OCI-LY1 (cell line): ENCODE results near the gene TMEM139.

Source experiments
- H2AFZ ChIP-seq: fragments of 200-600 bp; sonication (generic), shearing (Covaris generic); 2 replicates; pipeline ENCODE4 v1.6.0; 2014; ENCODE audit warnings: antibody characterized with exemption, mild to moderate bottlenecking, low read length
- H3F3A ChIP-seq: fragments of 200-600 bp; sonication (generic), shearing (Covaris generic); 2 replicates; pipeline ENCODE4 v1.6.0; 2014; ENCODE audit warnings: mild to moderate bottlenecking, antibody characterized with exemption, low read length, moderate library complexity; ENCODE audit not compliant: insufficient read depth
- H3K27ac ChIP-seq: fragments of 200-600 bp; sonication (generic); 2 replicates; pipeline ENCODE4 v1.5.1; 2014; ENCODE audit warnings: low read length, mixed run types, mild to moderate bottlenecking, low read depth; ENCODE audit not compliant: poor library complexity, severe bottlenecking
- H3K27me3 ChIP-seq: fragments of 200-600 bp; sonication (generic); 2 replicates; pipeline ENCODE4 v1.6.0; 2014; ENCODE audit warnings: antibody characterized with exemption, mild to moderate bottlenecking, low read length, moderate library complexity; ENCODE audit not compliant: insufficient read depth
- H3K36me3 ChIP-seq: fragments of 200-600 bp; sonication (generic); 2 replicates; pipeline ENCODE4 v1.6.1; 2014; ENCODE audit warnings: mild to moderate bottlenecking, antibody characterized with exemption, low read length, moderate library complexity, mixed read lengths; ENCODE audit not compliant: insufficient read depth
- H3K4me1 ChIP-seq: fragments of 200-600 bp; sonication (generic); 2 replicates; pipeline ENCODE4 v1.5.1; 2014; ENCODE audit warnings: mild to moderate bottlenecking, low read length, moderate library complexity; ENCODE audit not compliant: insufficient read depth, severe bottlenecking
- H3K4me2 ChIP-seq: fragments of 200-600 bp; sonication (generic), shearing (Covaris generic); 2 replicates; pipeline ENCODE4 v1.6.1; 2014; ENCODE audit warnings: low read length
- H3K4me3 ChIP-seq: fragments of 200-600 bp; sonication (generic); 2 replicates; pipeline ENCODE4 v1.5.1; 2014; ENCODE audit warnings: low read length, low read depth, mild to moderate bottlenecking, mixed read lengths; ENCODE audit not compliant: poor library complexity, severe bottlenecking
- H3K79me2 ChIP-seq: fragments of 200-600 bp; shearing (Covaris generic); 2 replicates; pipeline ENCODE4 v1.6.1; 2016; ENCODE audit warnings: mixed run types, low read length, mixed read lengths; ENCODE audit not compliant: insufficient read depth
- H3K9ac ChIP-seq: fragments of 200-600 bp; sonication (generic), shearing (Covaris generic); 2 replicates; pipeline ENCODE4 v1.6.1; 2014; ENCODE audit warnings: mild to moderate bottlenecking, low read length, mixed read lengths
- H3K9me2 ChIP-seq: fragments of 200-600 bp; sonication (generic), shearing (Covaris generic); 2 replicates; pipeline ENCODE4 v1.6.1; 2014; ENCODE audit warnings: low read depth, mild to moderate bottlenecking, low read length, mixed read lengths
- H3K9me3 ChIP-seq: fragments of 200-600 bp; shearing (Covaris generic); 2 replicates; pipeline ENCODE4 v1.6.1; 2014; ENCODE audit warnings: low read length, mixed read lengths
- H4K20me1 ChIP-seq: fragments of 200-600 bp; sonication (generic), shearing (Covaris generic); 2 replicates; pipeline ENCODE4 v1.6.0; 2016; ENCODE audit warnings: mild to moderate bottlenecking, low read length; ENCODE audit not compliant: insufficient read depth
- EZH2 ChIP-seq: fragments of 200-600 bp; sonication (generic), shearing (Covaris generic); IDR thresholded peaks from 2 replicates; pipeline ENCODE4 v1.8.0; 2017; ENCODE audit warnings: borderline replicate concordance, mixed run types, mild to moderate bottlenecking, antibody characterized with exemption, low read length, moderate library complexity, mixed read lengths
- TF ChIP-seq, protein P1 (sequence below): fragments of 200-600 bp; sonication (generic), shearing (Covaris generic); IDR thresholded peaks from 2 replicates; pipeline ENCODE4 v1.5.1; 2017; ENCODE audit warnings: mild to moderate bottlenecking, antibody characterized with exemption, low read length, moderate library complexity, mixed read lengths

Gene TMEM139

DNA sequence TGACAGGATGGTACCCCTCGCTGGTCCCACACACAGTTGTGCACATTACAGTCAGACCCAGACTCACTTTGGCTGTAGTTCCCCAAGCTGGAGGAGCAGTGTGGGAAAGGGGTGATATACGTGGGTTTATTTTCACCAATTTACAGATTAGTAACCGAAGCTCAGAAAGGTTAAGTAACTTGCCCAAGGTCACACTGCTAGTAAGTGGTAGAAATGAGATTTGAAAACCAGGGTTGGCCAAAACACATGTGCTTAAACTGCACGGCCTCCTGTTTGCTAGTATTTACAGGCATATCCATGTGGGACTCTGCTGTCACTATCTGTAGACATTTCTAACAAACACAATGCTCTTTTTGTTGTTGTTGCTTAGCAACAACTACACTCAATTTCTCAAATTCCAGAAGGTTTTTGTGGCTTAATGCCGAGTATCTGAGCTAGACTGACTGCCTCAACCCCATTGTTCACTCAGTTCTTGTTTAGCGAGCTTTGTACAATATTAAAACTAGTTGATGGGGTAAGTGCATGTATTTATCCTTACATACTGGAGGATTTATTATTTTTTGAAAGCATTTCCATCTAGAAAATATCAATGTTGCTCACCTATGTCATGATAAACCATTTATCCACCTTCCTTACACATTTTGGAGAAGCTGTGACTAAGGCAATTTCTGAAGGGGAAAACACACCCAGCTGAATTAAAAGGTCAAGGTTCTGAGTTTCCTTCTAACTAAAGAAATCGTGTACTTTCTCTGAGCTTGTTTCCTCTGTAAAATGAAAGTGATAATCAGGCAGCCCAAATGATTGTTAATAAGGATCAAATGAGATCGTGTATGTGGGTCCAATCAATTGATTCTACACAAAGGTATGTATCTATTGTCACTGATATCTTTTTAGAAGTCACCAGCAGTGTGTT, 5.3 kb upstream of the TMEM139 start:
- Histone ChIP-seq H3K4me3 (no peak overlapping the region), H3K27ac (no peak overlapping the region), H3K4me2 (no peak overlapping the region), H3K9me3 (no peaks in the 10 kb centered on the region), H3K27me3 (no peaks in the 10 kb centered on the region), H3K9me2 (no peaks in the 10 kb centered on the region), H3F3A (no peaks in the 10 kb centered on the region), H2AFZ (no peak overlapping the region), H3K79me2 (no peaks in the 10 kb centered on the region), H3K4me1 (peaks cover 8% of the 10 kb centered on the region), H4K20me1 (no peaks in the 10 kb centered on the region), H3K36me3 (no peaks in the 10 kb centered on the region), H3K9ac (no peak overlapping the region)
- TF ChIP-seq EZH2 = no peak
- TF ChIP-seq, protein P1, sequence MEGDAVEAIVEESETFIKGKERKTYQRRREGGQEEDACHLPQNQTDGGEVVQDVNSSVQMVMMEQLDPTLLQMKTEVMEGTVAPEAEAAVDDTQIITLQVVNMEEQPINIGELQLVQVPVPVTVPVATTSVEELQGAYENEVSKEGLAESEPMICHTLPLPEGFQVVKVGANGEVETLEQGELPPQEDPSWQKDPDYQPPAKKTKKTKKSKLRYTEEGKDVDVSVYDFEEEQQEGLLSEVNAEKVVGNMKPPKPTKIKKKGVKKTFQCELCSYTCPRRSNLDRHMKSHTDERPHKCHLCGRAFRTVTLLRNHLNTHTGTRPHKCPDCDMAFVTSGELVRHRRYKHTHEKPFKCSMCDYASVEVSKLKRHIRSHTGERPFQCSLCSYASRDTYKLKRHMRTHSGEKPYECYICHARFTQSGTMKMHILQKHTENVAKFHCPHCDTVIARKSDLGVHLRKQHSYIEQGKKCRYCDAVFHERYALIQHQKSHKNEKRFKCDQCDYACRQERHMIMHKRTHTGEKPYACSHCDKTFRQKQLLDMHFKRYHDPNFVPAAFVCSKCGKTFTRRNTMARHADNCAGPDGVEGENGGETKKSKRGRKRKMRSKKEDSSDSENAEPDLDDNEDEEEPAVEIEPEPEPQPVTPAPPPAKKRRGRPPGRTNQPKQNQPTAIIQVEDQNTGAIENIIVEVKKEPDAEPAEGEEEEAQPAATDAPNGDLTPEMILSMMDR = no peak

DNA sequence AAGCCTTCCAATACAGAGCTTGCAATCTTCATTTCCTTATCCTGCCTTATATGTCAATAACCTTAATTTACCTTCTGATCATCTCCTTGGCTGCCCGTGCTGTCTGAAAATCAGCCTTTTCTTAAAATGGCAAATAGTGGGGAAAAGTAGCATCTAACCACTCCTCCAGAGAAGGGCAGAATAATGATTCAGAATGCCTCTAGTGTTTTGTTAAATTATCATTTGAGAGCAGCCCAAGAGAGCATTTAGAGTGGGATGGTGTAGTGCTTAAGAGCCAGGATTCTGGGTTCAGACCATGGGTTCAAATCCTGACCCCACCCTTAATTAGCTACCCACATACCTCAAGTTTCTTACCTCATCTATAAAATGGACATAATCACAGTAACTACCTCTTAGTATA, 4.6 kb upstream of the TMEM139 start:
- no peaks in the 10 kb centered on the region for H3K36me3 ChIP-seq
- TF ChIP-seq, protein P1 = no peak
- no peak for TF ChIP-seq EZH2
- no peak overlapping the region for H3K27ac ChIP-seq
- no peak overlapping the region for H2AFZ ChIP-seq
- H3K9ac ChIP-seq = no peak overlapping the region
- no peaks in the 10 kb centered on the region for H3K9me2 ChIP-seq
- peaks cover 8% of the 10 kb centered on the region for H3K4me1 ChIP-seq
- H3K9me3 ChIP-seq = no peaks in the 10 kb centered on the region
- H3F3A ChIP-seq = no peaks in the 10 kb centered on the region
- H3K4me3 ChIP-seq = no peak overlapping the region
- H3K4me2 ChIP-seq = no peak overlapping the region
- no peaks in the 10 kb centered on the region for H4K20me1 ChIP-seq
- H3K27me3 ChIP-seq = no peaks in the 10 kb centered on the region
- H3K79me2 ChIP-seq = no peaks in the 10 kb centered on the region

DNA sequence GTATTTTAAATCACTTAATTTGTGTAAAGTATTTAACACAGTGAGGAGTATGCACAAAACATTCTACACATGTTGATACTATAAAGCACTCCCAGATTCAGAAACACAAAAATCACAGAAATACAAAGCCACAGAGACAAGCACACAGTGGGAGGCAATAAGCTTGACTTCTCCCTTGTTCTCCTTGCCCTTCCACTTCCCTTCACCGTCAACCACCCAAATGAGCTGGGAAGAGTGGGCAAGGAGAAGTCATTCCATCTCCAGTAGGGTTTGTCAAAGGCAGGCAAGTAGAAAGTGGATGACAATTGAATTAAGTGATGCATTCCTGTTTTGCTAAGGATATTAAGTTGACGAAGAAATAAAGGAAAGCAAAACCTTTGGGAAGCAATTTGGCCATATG, 4.2 kb upstream of the TMEM139 start:
- Histone ChIP-seq H3K9me3 (no peaks in the 10 kb centered on the region), H2AFZ (no peak overlapping the region), H3K27me3 (no peaks in the 10 kb centered on the region), H3K4me3 (no peak overlapping the region), H3K27ac (no peak overlapping the region), H3K4me1 (peaks cover 8% of the 10 kb centered on the region), H3K79me2 (no peaks in the 10 kb centered on the region), H3K4me2 (no peak overlapping the region), H3K9me2 (no peaks in the 10 kb centered on the region), H3F3A (no peaks in the 10 kb centered on the region), H4K20me1 (no peaks in the 10 kb centered on the region), H3K36me3 (no peaks in the 10 kb centered on the region), H3K9ac (no peak overlapping the region)
- TF ChIP-seq, protein P1 = no peak
- TF ChIP-seq EZH2 = no peak
